Measurements from ENCODE around the gene TLNRD1. TPM values are rescaled to one million over a fixed set of nuclear protein-coding genes. Genes with fewer than 3 reads are reported as not detected.
"Not testable (repeated sequence)": the region's sequence is repeated elsewhere in the genome, so short reads cannot be mapped to it uniquely, and the experiment has no call there.

Gene TLNRD1
- total RNA-seq: 10 to 100 TPM; 15.7 to 24.4 TPM
- 1 to 10 TPM; 1.6 to 4.3 TPM for polyA plus RNA-seq
- long read RNA-seq, donor 1, full-length matches to known transcripts: 6 of 6 reads
- long read RNA-seq, donor 1, partial matches to known transcripts: 0 of 6 reads
- long read RNA-seq, donor 1, other reads (novel, unspliced or antisense): 0 of 6 reads
- long read RNA-seq, donor 2, full-length matches to known transcripts: 22 of 22 reads
- long read RNA-seq, donor 2, partial matches to known transcripts: 0 of 22 reads
- long read RNA-seq, donor 2, other reads (novel, unspliced or antisense): 0 of 22 reads

DNA sequence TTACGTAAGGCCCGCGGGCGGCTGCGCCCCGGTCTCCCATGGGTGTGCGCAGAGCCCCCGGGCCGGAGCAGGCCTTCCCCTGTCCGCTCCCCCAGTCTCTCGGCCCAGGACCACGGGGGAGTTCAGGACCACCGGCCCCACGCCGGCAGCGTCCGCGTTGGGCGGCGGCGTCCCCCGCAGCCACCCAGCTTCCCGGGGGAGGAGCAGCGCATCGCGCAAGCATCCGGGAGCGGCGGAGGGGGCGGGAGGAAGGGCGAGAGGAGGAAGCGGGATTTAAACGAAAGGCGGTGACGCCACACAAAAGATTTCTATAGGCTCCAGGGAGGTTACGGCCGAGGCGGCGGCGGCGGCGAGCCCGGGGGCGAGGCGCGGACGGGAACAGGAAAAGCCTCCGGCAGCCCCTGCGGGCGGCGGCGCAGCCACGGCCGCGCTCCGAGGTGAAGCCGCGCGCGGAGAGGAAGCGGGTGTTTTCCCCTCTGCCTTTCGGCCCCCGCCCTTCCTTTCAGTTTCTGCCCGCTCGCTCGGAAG is at the start of gene TLNRD1:
Gene TLNRD1 (plus strand): TSS at position 300 of the 528 bp plus-strand sequence. CDS start 1,349 bp downstream, outside the sequence.
- DNase-seq: peak; percentile 96
- no peaks in the 10 kb centered on the region for H3K27me3 ChIP-seq (ENCODE audit: control insufficient read depth in 1 of 2, insufficient read depth in 2 of 2, low read length in 1 of 2)
- H3K36me3 ChIP-seq (ENCODE audit: control insufficient read depth in 1 of 2, insufficient read depth in 2 of 2, low read length in 1 of 2): peaks cover 0 to 3% of the 10 kb centered on the region in 2 donors
- H3K4me1 ChIP-seq (ENCODE audit: control insufficient read depth in 1 of 2, insufficient read depth in 2 of 2, low read length in 2 of 2): peaks cover 0 to 5% of the 10 kb centered on the region in 2 donors
- intact Hi-C loops (cut with DNase I): loop anchor here (5.0 to 10.0 kb wide), 2 partner anchors 267 to 334 kb away; no protein-coding TSS in a partner anchor
- ATAC-seq (ENCODE audit: low FRiP score): peak; percentile 87
- H3K27ac ChIP-seq (ENCODE audit: low read depth in 1 of 2, low read length in 2 of 2): peak within 1 kb of the TSS; percentile 28 to 91
- H3K4me3 ChIP-seq (ENCODE audit: low read length in 2 of 2): peak within 1 kb of the TSS; percentile 81 to 91
- WGBS, 2 donors: 0 to 1% methylated on average over 43 to 66 of the region's 66 CpGs
- H3K9me3 ChIP-seq (ENCODE audit: control insufficient read depth, low read length): no peaks in the 10 kb centered on the region

DNA sequence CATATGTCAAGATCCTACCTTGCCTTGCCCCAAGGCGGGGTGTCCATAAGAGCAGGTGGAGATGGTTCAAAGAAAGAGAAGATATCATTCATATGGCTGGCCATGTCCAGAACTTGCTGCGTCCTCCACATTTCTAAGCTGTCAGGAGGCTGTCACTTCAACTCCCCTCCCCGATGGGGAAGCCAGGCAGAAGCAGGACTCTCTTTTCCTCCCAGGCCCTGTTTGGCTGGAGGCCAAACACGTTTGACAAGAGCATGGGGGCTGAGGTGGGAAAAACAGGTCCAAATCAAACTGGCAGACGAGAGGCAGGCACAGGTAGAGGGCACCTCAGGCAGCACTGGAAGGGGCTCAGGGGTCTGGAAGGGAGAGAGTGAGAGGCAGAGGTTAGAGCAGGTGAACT is 48.8 kb upstream of the TLNRD1 start:
- H3K4me1 ChIP-seq (ENCODE audit: control insufficient read depth in 1 of 2, insufficient read depth in 2 of 2, low read length in 2 of 2): no peaks in the 10 kb centered on the region
- no peak overlapping the region for H3K27ac ChIP-seq (ENCODE audit: low read depth in 1 of 2, low read length in 2 of 2)
- no peak overlapping the region for H3K4me3 ChIP-seq (ENCODE audit: low read length in 2 of 2)
- peaks cover 0 to 10% of the 10 kb centered on the region in 2 donors for H3K36me3 ChIP-seq (ENCODE audit: control insufficient read depth in 1 of 2, insufficient read depth in 2 of 2, low read length in 1 of 2)
- WGBS, 2 donors: 67 to 70% methylated on average over 5 of the region's 5 CpGs
- no peak for DNase-seq
- H3K9me3 ChIP-seq (ENCODE audit: control insufficient read depth, low read length): no peaks in the 10 kb centered on the region
- no peak for ATAC-seq (ENCODE audit: low FRiP score)
- H3K27me3 ChIP-seq (ENCODE audit: control insufficient read depth in 1 of 2, insufficient read depth in 2 of 2, low read length in 1 of 2): no peaks in the 10 kb centered on the region
- intact Hi-C loops (cut with DNase I): no loop called here

DNA sequence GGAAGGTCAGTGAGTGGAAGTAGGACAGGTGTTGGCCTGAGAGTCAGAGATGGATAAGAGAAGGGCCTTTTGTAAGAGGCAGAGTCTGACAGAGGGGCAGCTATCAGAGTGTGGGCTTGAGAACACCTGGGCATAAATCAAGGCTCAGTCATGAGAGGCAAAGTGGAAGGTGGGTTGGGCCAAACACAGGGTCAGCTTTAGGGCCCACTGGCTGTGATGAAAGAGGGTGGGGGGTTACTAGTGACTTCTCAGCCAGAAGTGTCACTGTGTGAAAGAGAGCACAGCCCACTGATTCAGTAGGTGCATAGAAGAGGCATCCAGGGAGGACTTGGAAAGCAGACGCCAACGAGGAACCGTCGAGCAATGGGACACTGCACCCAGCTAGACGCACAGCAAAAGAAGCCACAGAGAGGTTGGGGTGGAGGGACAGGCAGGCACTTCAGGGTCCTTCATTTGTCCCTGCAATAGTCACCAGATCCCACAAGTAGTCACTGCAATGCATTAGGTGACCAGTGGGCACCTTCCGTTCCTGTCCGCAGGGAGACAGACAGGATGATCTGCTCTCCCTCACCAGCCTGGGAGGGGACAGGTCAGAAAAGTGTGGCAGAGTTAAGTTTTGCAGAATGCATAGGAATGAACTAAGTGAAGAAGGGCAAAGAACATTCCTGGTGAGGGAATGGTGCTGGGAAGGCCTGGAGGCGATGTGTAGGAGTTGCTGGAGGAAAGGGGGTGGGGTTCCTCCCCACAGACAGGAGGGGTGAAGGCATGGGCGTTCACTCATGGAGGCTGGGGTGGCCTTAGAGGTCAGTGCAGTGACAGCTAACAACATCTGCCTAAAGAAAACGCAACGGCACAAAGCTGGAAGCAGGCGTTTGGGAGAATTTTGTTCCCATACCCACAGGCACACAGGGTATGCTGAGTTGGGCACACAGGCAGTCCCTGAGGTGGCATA is 47.4 kb upstream of the TLNRD1 start:
- 94 to 96% methylated on average over 12 of the region's 12 CpGs for WGBS, 2 donors
- Histone ChIP-seq H3K36me3 (ENCODE audit: control insufficient read depth in 1 of 2, insufficient read depth in 2 of 2, low read length in 1 of 2) (peaks cover 0 to 4% of the 10 kb centered on the region in 2 donors), H3K27me3 (ENCODE audit: control insufficient read depth in 1 of 2, insufficient read depth in 2 of 2, low read length in 1 of 2) (no peaks in the 10 kb centered on the region), H3K27ac (ENCODE audit: low read depth in 1 of 2, low read length in 2 of 2) (no peak overlapping the region), H3K4me3 (ENCODE audit: low read length in 2 of 2) (no peak overlapping the region), H3K4me1 (ENCODE audit: control insufficient read depth in 1 of 2, insufficient read depth in 2 of 2, low read length in 2 of 2) (peaks cover 0 to 3% of the 10 kb centered on the region in 2 donors), H3K9me3 (ENCODE audit: control insufficient read depth, low read length) (no peaks in the 10 kb centered on the region)
- intact Hi-C loops (cut with DNase I): no loop called here
- no peak for ATAC-seq (ENCODE audit: low FRiP score)
- DNase-seq: no peak

DNA sequence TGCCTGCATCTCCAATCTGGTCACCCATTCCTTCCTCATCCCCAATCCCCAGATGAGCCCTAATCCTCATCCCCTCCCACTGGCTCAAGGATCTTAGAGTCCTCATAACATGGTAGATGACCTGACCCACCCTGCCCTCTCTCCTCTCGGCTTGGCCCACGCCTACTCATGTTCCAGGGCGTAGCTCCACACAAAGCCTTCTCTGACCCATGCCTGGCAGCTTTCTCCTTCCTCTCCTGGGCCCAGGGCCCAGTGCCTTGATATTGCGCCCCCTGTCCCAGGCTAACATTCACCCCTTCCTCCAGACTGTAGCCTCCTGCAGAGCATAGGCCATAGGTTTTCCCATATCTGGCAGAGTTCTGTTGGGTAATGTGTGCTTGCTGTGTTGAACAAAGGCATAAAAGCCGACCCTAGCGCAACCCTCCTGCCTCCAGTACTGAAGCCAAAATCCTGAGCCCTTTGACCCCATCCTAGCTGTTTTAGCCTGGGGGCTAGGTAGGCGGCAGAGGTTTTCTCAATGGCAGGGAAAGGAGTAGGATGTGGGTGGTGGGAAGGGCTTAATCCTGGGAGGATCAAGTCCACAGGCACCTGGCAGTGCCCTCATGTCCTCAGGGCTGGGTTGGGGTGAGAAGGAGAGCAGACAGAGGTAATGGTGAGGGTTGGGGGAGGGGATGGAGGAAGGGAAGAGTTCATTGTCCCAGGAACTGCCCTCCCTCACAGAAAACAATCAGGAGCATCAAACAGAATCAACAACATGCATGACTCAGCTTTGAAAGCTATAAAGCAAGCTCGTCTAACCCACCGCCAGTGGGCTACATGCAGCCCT is 46.6 kb upstream of the TLNRD1 start:
- intact Hi-C loops (cut with DNase I): no loop called here
- no peaks in the 10 kb centered on the region for H3K9me3 ChIP-seq (ENCODE audit: control insufficient read depth, low read length)
- ATAC-seq (ENCODE audit: low FRiP score): no peak

DNA sequence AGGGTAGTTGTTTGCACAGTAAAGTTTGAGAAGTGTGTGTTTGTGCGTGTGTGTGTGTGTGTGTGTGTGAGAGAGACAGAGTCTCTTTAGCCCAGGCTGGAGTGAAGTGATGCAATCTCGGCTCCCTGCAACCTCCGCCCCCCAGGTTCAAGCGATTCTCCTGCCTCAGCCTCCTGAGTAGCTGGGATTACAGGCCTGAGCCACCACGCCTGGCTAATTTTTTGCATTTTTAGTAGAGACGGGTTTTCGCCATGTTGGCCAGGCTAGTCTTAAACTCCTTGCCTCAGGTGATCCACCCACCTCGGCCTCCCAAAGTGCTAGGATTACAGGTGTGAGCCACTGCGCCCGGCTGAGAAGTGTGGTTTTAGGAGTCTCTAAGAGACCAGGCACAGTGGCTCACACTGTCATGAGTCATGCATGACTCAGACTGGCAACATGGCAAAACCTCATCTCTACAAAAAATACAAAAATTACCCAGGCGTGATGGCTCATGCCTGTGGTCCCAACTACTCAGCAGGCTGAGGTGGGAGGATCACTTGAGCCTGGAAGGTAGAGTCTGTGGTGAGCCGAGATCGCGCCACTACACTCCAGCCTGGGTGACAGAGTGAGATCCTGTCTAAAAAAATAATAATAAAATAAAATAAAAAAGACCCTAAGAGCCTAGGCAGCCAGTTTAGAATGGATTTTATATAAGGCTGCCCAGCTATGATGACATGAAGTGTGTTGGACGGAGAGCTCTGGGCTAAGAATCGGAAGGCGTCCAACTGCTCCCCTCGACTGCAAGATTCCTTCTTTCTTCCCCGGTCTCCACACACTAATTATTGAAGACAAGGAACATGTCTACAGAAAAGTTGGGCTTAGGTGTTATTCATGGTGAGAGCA is 44.9 kb upstream of the TLNRD1 start:
- 83 to 85% methylated on average over 19 of the region's 19 CpGs for WGBS, 2 donors
- H3K27me3 ChIP-seq (ENCODE audit: control insufficient read depth in 1 of 2, insufficient read depth in 2 of 2, low read length in 1 of 2); H3K4me3 ChIP-seq (ENCODE audit: low read length in 2 of 2); H3K27ac ChIP-seq (ENCODE audit: low read depth in 1 of 2, low read length in 2 of 2); H3K4me1 ChIP-seq (ENCODE audit: control insufficient read depth in 1 of 2, insufficient read depth in 2 of 2, low read length in 2 of 2); H3K36me3 ChIP-seq (ENCODE audit: control insufficient read depth in 1 of 2, insufficient read depth in 2 of 2, low read length in 1 of 2); ATAC-seq (ENCODE audit: low FRiP score); intact Hi-C loops (cut with DNase I); DNase-seq; H3K9me3 ChIP-seq (ENCODE audit: control insufficient read depth, low read length): not testable (repeated sequence)

More for the DNA sequence above, 46.6 kb upstream of the TLNRD1 start:
- Histone ChIP-seq H3K4me3 (ENCODE audit: low read length in 2 of 2) (no peak overlapping the region), H3K27me3 (ENCODE audit: control insufficient read depth in 1 of 2, insufficient read depth in 2 of 2, low read length in 1 of 2) (no peaks in the 10 kb centered on the region), H3K36me3 (ENCODE audit: control insufficient read depth in 1 of 2, insufficient read depth in 2 of 2, low read length in 1 of 2) (peaks cover 1 to 4% of the 10 kb centered on the region in 2 donors), H3K4me1 (ENCODE audit: control insufficient read depth in 1 of 2, insufficient read depth in 2 of 2, low read length in 2 of 2) (peaks cover 0 to 3% of the 10 kb centered on the region in 2 donors), H3K27ac (ENCODE audit: low read depth in 1 of 2, low read length in 2 of 2) (no peak overlapping the region)
- 95 to 97% methylated on average over 9 of the region's 9 CpGs for WGBS, 2 donors
- no peak for DNase-seq

DNA sequence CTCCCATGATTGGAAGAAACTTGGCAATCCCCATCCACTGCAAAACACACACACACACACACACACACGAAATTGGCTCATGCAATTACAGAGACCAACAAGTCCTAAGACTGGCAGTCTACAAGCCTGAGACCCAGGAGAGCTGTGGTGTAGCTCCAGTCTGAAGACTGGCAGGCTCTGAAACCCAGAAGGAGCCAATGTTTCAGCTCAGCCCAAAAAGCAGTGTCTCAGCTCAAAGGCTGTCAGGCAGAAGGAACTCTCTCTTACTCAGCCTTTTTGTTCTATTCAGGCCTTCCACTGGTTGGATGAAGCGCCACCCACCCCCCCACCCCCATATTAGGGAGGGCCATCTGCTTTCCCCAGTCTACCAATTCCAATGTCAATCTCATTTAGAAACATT is 43.2 kb upstream of the TLNRD1 start:
- intact Hi-C loops (cut with DNase I): no loop called here
- Histone ChIP-seq H3K9me3 (ENCODE audit: control insufficient read depth, low read length) (no peaks in the 10 kb centered on the region), H3K4me3 (ENCODE audit: low read length in 2 of 2) (no peak overlapping the region), H3K36me3 (ENCODE audit: control insufficient read depth in 1 of 2, insufficient read depth in 2 of 2, low read length in 1 of 2) (peaks cover 1 to 4% of the 10 kb centered on the region in 2 donors), H3K27ac (ENCODE audit: low read depth in 1 of 2, low read length in 2 of 2) (no peak overlapping the region), H3K4me1 (ENCODE audit: control insufficient read depth in 1 of 2, insufficient read depth in 2 of 2, low read length in 2 of 2) (peaks cover 0 to 3% of the 10 kb centered on the region in 2 donors), H3K27me3 (ENCODE audit: control insufficient read depth in 1 of 2, insufficient read depth in 2 of 2, low read length in 1 of 2) (no peaks in the 10 kb centered on the region)
- 76 to 83% methylated on average over 2 of the region's 2 CpGs for WGBS, 2 donors
- ATAC-seq (ENCODE audit: low FRiP score) (no peak), DNase-seq (no peak)

DNA sequence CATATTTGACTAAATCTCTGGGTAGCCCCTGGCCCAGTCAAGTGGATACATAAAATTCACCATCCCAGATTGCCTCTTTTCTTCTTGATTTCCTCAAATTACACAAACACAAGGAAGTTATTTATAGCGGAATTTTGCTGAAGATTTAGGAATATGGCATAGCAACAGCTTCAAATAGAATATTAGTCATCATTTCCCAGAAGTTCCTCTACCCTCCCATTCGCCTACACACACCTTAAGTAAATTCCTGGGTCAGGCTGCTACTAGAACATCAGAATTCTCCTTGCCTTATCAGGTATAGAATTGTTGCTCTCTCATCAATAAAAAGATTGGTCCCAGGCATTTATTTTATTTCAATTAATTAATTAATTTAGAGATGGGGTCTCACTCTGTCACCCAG is 42.7 kb upstream of the TLNRD1 start:
- WGBS, 2 donors: 85 to 86% methylated on average over 2 of the region's 2 CpGs
- peaks cover 0 to 3% of the 10 kb centered on the region in 2 donors for H3K4me1 ChIP-seq (ENCODE audit: control insufficient read depth in 1 of 2, insufficient read depth in 2 of 2, low read length in 2 of 2)
- H3K9me3 ChIP-seq (ENCODE audit: control insufficient read depth, low read length): no peaks in the 10 kb centered on the region
- no peak overlapping the region for H3K27ac ChIP-seq (ENCODE audit: low read depth in 1 of 2, low read length in 2 of 2)
- ATAC-seq (ENCODE audit: low FRiP score) (no peak), DNase-seq (no peak)
- no peaks in the 10 kb centered on the region for H3K27me3 ChIP-seq (ENCODE audit: control insufficient read depth in 1 of 2, insufficient read depth in 2 of 2, low read length in 1 of 2)
- no peak overlapping the region for H3K4me3 ChIP-seq (ENCODE audit: low read length in 2 of 2)
- intact Hi-C loops (cut with DNase I): no loop called here
- peaks cover 1 to 4% of the 10 kb centered on the region in 2 donors for H3K36me3 ChIP-seq (ENCODE audit: control insufficient read depth in 1 of 2, insufficient read depth in 2 of 2, low read length in 1 of 2)
